Ramos (cell line): ENCODE data around the gene KRTAP3-1.
"Not testable (repeated sequence)": the region's sequence is repeated elsewhere in the genome, so short reads cannot be mapped to it uniquely, and the experiment has no call there.

Experiments
- in situ Hi-C: fragments of 300-500 bp; cut with MboI; formaldehyde crosslinking; loops from one replicate; pipeline ENCODE4 v1.14.3; 2022; ENCODE audit warnings: low sequenced_read_pairs; ENCODE audit not compliant: unreplicated experiment

KRTAP3-1 gene

DNA sequence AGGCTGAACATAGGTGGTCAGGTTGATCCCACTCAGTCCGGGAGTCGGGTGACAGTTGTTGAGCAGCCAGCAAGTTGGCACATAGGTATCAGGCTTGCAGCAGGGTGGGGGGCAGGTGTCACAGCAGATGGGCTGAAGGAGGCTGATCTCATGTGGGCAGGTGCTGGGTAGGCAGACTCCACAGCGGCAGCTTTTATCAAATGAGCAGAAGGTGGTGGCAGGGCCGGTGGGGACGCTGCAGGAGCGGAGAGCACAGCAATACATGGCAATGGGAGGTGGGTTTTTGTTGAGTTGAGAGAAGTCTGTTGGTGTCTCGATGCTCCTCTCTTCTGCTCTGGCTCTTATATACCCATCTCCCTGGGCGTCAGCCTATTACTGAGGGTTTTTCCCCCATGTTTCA is at the start of gene KRTAP3-1:
Gene KRTAP3-1 (minus strand): TSS at position 318 of the 400 bp plus-strand sequence. CDS start 54 bp downstream, at position 264.
- in situ Hi-C loops = no loop called here

DNA sequence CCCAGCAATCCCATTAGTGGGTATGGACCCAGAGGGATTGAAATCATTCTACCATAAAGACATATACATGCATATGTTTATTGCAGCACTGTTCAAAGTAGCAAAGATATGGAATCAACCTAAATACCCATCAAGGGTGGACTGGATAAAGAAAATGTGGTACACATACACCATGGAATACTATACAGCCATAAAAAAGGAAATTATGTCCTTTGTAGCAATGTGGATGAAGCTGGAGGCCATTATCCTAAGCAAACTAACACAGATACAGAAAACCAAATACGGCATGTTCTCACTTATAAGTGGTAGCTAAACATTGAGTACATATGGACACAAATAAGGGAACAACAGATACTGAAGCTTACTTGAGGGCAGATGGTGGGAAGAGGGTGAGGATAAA is 48.6 kb upstream of the KRTAP3-1 start:
- in situ Hi-C loops = no loop called here

DNA sequence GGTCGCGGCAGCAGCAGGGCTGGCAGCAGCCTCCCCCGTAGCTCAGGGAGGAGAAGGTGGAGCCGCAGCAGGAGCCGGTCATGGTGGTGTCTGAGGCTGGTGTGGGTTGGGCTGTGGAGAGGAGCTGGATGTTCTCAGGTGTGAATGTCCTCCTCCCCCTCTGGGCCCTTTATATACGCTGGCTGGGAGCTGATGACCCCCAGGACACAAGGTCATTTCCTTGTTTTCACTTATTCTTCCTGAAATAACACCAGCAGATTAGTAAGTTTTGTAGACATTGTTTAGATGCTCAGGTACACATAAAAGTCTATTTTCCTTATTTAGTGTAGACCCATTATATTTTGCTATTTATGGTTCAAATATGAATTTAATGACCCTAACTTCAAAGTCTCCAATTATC is 46.2 kb upstream of the KRTAP3-1 start, which contains the start of gene KRTAP2-2:
Gene KRTAP2-2 (minus strand): TSS at position 101 of the 400 bp plus-strand sequence. CDS start 19 bp downstream, at position 82.
- in situ Hi-C loops = not testable (repeated sequence)

DNA sequence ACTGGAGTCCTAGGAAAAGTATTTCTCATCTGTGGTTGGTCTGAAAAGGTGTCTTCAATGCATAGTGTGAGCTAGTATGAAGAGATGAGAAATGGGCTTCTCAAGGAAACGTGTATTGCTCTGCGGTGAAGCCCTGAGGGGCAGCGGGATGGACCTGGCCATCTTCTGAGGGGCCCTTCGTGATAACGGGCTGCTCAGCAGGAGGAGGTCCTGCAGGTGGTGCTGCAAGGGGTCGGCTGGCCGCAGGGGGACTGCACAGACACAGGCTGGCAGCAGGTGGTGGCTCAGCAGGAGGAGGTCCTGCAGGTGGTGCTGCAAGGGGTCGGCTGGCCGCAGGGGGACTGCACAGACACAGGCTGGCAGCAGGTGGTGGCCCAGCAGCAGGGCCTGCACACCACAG is 45.6 kb upstream of the KRTAP3-1 start:
- in situ Hi-C loops = not testable (repeated sequence)

DNA sequence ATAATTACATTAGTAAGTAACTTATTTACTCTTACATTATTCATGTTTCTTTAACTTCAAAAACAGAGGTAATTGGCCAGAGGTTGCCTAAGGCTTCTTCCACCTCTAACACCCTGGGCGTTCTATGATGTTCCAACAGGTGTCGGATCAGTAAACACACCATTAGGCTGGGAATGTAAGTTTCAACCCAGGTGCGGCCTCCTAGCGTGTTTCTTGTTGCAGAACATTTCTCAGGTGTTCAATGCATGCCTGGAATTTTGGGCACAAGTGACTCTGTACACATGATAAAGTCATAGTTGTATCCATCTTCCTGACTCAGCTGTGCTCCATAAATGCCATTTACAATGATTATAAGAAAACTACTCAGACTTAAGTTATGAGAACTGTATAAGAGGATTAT is 45.1 kb upstream of the KRTAP3-1 start:
- in situ Hi-C loops = no loop called here

DNA sequence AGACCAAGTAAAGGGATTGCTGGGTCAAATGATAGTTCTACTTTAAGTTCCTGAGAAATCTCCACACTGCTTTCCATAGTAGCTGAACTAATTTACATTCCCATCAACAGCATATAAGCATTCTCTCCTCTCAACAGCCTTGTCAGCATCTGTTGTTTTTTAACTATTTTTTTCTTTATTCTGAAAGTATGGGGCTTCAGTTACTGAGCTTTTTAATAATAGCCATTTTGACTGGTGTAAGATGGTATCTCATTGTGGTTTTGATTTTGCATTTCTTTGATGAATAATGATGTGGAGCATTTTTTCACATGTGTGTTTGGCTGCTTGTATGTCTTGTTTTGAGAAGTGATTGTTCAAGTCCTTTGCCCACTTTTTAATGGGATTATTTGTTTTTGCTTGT is 43.6 kb upstream of the KRTAP3-1 start:
- in situ Hi-C loops = no loop called here

DNA sequence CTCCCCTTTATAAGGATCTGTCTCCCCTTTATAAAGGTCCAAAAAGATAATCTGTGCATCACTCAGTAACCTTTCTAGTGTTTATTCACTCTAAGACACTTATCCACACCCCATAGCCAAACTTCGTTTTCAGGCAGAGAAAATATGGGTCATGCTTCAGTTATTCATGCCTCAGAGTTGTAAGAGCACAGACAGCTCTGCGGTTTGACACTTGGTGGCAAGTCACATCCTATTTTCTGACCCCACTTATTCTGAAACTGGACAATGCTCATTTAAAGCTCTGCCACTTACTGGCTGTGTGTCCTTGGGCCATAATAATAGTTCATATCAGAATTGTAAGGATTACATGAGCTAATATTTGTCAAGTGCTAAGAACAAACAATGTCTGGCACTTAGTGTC is 40.2 kb upstream of the KRTAP3-1 start:
- in situ Hi-C loops = no loop called here

DNA sequence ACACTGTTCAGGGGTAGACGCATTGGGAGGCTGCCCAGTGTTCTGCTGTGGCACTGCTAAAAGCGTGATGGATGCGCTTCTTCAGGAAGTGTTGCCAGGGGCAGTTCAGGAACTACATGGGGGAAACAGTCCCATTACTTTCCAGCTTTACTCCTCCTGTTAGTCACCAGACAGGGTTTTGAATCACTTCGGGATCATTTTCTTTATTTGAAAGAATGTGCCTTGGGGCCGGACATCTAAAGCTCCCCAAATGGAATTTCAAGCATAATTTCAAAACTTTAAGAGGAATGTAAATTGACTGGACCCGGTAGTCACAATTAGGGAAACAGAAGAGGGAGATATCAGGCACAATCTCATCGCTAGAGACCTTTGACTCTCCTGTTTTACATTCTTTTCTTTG is 39.5 kb upstream of the KRTAP3-1 start:
- in situ Hi-C loops = no loop called here

DNA sequence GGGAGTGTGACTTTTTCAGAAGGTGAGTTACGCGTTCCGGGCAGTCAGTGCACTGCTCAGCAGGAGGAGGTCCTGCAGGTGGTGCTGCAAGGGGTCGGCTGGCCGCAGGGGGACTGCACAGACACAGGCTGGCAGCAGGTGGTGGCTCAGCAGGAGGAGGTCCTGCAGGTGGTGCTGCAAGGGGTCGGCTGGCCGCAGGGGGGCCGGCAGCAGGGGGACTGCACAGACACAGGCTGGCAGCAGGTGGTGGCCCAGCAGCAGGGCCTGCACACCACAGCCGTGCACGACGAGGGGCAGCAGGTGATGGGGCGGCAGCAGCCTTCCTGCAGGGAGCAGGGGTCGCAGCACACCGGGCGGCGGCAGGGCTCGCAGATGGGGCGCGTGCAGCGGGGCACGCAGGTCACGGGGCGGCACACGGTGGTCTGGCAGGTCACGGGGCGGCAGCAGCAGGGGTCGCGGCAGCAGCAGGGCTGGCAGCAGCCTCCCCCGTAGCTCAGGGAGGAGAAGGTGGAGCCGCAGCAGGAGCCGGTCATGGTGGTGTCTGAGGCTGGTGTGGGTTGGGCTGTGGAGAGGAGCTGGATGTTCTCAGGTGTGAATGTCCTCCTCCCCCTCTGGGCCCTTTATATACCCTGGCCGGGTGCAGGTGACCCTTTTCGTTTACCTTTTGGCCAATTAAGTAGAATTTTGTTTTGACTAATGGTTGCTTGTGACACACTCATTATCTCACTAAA is 38.0 kb upstream of the KRTAP3-1 start, which contains the start of gene KRTAP2-1:
Gene KRTAP2-1 (minus strand): TSS at position 582 of the 731 bp plus-strand sequence. CDS start 49 bp downstream, at position 533.
- in situ Hi-C loops = not testable (repeated sequence)

DNA sequence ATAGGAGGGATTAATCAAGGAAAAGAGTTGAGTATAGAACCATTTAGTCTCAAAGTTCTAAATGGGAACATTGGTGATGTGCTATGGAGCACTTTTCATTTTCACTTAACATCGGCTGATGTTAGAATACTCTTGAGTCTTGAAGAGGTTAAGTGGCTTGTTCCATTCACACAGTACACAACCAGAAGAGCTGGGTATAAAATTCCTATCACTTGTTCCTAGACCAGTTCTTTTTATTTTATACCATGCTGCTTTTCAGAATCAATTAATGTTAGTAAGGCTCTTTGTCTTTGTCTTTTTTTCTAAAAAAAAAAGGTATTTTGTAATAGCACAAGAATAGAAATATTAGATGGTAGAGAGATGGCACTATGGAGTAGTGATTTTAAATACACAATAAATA is 34.0 kb upstream of the KRTAP3-1 start:
- in situ Hi-C loops = no loop called here

DNA sequence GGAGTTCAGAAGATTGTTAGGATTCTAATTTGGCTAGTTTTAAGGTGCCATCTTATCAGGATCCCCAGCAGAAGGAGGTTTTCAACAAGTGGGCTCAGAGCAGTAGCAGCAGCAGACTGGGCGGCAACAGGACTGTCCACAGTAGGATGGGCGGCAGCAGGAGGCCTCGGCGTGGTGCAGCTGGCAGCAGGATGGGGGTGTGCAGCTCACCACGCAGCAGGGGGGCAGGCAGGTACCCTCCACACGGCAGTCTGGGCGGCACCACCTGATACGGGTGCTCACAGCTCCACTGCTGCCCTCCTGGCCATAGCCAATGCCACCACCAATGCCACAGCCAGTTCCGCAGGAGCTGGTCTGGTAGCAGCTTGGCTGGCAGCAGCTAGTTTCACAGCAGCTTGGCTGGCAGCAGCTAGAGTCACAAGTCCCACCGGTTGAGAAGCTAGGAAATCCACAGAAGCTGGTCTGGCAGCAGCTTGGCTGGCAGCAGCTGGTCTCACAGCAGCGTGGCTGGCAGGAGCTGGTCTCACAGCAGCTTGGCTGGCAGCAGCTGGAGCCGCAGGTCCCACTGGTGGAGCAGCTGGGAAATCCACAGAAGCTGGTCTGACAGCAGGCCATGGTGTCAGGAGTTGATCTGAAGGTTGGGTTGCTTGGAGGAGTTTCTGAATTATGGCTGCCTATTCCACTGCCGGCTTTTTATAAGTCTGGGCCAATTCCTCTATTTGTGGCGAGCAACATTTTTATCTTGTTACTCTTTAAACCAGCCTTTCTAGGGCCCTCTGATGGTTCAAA is 32.0 kb upstream of the KRTAP3-1 start, which contains the start of gene KRTAP1-1:
Gene KRTAP1-1 (minus strand): TSS at position 668 of the 789 bp plus-strand sequence. CDS start 53 bp downstream, at position 615.
- in situ Hi-C loops = not testable (repeated sequence)

DNA sequence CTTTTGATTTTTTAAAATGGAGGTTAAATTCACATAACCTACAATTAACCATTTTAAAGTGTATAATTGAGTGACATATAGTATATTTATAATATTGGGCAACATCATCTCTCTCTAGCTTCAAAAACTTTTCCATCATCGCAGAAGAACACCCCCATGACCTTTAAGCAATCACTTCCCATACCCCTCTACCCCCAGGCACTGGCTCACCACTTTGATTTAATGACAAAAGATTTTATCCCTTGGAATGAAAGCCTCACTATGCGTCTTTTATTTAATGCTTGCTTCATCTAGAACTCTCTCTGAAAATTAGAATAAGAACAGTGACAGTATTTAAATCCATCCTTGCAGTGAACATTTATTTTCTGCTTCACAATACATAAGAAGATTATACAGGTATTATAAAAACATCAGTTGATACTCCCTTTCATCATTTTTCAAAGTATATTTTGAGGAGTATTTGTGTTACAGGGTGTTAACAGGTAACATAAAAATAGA is 29.0 kb upstream of the KRTAP3-1 start:
- in situ Hi-C loops = no loop called here

DNA sequence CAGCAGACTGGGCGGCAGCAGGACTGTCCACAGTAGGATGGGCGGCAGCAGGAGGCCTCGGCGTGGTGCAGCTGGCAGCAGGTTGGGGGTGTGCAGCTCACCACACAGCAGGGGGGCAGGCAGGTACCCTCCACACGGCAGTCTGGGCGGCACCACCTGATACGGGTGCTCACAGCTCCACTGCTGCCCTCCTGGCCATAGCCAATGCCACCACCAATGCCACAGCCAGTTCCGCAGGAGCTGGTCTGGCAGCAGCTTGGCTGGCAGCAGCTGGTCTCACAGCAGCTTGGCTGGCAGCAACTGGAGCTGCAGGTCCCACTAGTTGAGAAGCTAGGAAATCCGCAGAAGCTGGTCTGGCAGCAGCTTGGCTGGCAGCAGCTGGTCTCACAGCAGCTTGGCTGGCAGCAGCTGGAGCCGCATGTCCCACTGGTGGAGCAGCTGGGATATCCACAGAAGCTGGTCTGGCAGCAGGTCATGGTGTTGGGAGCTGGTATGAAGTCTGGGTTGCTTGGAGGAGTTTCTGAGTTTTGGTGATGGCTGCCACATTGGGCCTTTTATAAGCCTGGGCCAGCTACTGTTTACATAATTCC is 25.5 kb upstream of the KRTAP3-1 start, which contains the start of gene KRTAP1-3:
Gene KRTAP1-3 (minus strand): TSS at position 529 of the 590 bp plus-strand sequence. CDS start 53 bp downstream, at position 476.
- in situ Hi-C loops = not testable (repeated sequence)

DNA sequence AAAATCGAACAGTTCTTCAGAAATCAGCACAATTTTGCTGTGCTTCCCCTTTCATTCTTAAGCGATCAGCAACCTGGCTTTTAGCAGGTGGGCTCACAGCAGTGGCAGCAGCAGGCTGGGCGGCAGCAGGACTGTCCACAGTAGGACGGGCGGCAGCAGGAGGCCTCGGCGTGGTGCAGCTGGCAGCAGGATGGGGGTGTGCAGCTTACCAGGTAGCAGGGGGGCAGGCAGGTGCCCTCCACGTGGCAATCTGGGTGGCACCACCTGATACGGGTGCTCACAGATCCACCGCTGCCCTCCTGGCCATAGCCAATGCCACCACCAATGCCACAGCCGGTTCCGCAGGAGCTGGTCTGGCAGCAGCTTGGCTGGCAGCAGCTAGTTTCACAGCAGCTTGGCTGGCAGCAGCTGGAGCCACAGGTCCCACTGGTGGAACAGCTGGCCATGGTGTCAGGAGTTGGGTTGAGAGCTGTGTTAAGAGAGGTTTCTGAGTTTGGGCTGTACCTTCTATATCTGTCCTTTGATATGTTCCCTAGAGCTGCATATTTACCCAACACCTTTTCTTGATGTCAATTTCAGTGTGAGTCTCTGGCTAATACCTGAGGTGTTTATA is 20.8 kb upstream of the KRTAP3-1 start, which contains the start of gene KRTAP1-4:
Gene KRTAP1-4 (minus strand): TSS at position 563 of the 613 bp plus-strand sequence. CDS start 117 bp downstream, at position 446.
- in situ Hi-C loops = no loop called here

DNA sequence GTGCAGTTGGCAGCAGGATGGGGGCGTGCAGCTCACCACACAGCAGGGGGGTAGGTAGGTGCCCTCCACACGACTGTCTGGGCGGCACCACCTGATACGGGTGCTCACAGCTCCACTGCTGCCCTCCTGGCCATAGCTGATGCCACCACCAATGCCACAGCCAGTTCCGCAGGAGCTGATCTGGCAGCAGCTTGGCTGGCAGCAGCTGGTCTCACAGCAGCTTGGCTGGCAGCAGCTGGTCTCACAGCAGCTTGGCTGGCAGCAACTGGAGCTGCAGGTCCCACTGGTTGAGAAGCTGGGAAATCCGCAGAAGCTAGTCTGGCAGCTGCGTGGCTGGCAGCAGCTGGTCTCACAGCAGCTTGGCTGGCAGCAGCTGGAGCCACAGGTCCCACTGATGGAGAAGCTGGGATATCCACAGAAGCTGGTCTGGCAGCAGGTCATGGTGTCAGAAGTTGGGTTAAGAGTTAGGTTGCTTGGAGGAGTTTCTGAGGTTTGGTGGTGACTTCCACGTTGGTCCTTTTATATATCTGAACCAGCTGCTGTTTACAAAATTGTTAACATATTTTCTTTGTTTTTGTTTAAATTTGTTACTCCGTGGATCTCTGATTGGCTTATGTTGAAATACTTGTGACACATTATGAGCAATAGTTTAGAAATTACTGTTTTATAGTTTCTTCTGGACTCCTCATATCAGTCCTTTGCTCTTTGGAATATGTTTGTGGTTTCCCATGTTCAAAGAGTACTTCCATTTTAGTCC is 18.0 kb upstream of the KRTAP3-1 start, which contains the start of gene KRTAP1-5:
Gene KRTAP1-5 (minus strand): TSS at position 494 of the 757 bp plus-strand sequence. CDS start 53 bp downstream, at position 441.
- in situ Hi-C loops = no loop called here

DNA sequence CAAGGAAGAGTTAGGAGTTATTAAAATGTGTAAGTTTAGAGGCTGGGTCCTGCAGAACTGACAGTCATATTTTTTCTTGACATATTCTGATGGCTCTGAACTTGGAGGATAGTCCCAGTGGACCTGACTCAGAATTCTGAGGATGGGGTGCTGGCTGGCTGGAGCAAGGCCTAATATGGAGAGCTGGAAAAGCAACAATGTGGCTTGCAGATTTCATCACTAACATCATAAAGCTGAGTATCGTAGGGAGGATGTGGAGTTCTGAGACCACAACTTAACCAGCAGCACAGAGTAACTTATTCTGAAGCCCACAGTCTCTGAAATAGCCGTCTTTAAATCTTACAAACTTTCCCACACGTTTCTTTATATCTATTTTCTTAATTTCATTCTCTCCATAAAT is 15.8 kb upstream of the KRTAP3-1 start:
- in situ Hi-C loops = no loop called here

DNA sequence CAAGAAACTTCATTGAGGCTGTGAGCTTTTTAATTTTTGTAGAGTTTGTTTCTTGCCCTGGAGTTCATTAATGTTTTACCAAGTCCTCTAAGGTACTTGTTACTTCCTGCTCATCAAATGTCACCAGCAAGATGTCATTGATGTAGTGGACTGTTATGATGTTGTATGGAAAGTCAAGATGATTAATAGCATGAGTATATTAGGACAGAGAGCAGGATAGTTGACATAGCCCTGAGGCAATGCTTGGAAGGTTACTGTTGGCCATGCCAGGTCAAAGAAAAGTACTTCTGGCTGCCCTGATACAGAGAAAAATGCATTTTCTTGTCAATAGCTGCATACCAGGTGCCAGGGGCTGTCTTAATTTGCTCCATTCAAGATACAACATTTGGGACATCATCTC is 11.4 kb upstream of the KRTAP3-1 start:
- in situ Hi-C loops = no loop called here

DNA sequence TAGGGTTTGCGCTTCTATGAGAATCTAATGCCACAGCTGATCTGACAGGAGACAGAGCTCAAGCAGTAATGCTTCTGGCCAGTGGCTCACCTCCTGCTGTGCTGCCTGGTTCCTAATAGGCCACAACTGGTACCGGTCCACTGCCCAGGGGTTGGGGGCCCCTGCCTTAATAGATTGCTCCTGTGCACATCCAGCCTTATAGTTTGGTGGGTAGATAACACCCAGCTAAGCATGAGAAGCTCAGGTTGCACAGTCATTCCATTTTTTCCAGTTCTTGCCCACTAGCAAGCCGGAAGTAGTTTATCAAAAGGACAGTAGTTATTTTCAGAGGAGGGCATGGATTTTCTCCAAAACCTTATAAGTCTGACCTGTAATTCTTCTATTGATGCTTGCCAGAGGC is 10.5 kb upstream of the KRTAP3-1 start:
- in situ Hi-C loops = no loop called here

DNA sequence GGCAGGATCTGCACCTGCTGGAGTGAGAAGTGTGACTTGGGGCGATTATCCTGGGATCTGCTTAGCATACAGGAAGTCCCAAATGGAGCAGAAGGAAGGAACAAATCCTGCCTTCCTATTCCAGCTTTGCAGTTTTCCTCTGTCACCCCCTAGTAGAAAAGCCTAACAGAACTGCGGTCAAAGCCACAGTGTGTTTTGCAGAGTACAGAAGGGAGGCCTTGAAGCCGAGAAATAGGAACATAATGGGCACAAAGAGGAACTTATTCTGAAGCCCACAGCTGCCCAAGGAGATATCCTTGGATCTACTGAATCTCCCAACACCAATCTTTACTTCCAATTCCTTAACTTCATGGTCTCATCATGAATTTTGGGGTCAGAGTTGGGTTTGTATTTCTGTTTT is 9.6 kb upstream of the KRTAP3-1 start:
- in situ Hi-C loops = no loop called here
